ENCODE measurements around the gene GRM2. TPM values are rescaled to one million over a fixed set of nuclear protein-coding genes. Genes with fewer than 3 reads are reported as not detected.

The GRM2 gene
- total RNA-seq (2021): 1.5 and 1.9 TPM in 2 replicates
- long read RNA-seq, partial matches to known transcripts: 2 of 5 reads
- long read RNA-seq, other reads (novel, unspliced or antisense): 2 of 5 reads

GRCh38 chr3:51706788-51707731 is at the start of gene GRM2:
Gene GRM2, plus strand, starts transcription at chr3:51707068. Its CDS starts 1,916 bp downstream, at chr3:51708984.
- H3K23ac ChIP-seq (ENCODE audit: insufficient read length, low read depth, low read length): no peak within 1 kb of the TSS
- no CpG with 5 or more reads among the region's 69 CpGs for WGBS (ENCODE audit: extremely low coverage, insufficient read length, low lambda C conversion rate)
- H3K18ac ChIP-seq (ENCODE audit: insufficient read length, low read depth, low read length): no peak within 1 kb of the TSS
- H3K79me2 ChIP-seq (ENCODE audit: insufficient read depth, low read length): no peaks in the 10 kb centered on the region
- no peaks in the 10 kb centered on the region; the same call in 1 of the 2 replicates for H3K4me1 ChIP-seq (ENCODE audit: insufficient read depth, low read length)
- H2BK120ac ChIP-seq (ENCODE audit: low read depth, low read length, poor library complexity, severe bottlenecking): no peak within 1 kb of the TSS
- H2AFZ ChIP-seq (ENCODE audit: low read length): no peak within 1 kb of the TSS
- no peak within 1 kb of the TSS for H3T11ph ChIP-seq (ENCODE audit: low read length)
- H4K91ac ChIP-seq (ENCODE audit: insufficient read length, low read depth, low read length): no peak within 1 kb of the TSS
- peaks cover 35% of the 10 kb centered on the region for H3K27me3 Mint-ChIP-seq (ENCODE audit: low read depth)
- H3K27ac ChIP-seq (ENCODE audit: insufficient read length, low read depth, low read length): no peak within 1 kb of the TSS
- H4K20me1 ChIP-seq (ENCODE audit: control insufficient read depth, insufficient read depth, insufficient read length): no peaks in the 10 kb centered on the region
- no peaks in the 10 kb centered on the region; a peak in 1 of 5 replicates for H3K9me3 Mint-ChIP-seq
- peak within 1 kb of the TSS; percentile 69 to 90 for H3K4me3 Mint-ChIP-seq
- H2BK20ac ChIP-seq (ENCODE audit: low read depth, low read length, poor library complexity, severe bottlenecking): no peak within 1 kb of the TSS
- no peak within 1 kb of the TSS for H2AK5ac ChIP-seq (ENCODE audit: insufficient read length, low read length)
- peak within 1 kb of the TSS; percentile 8 for H3K9ac ChIP-seq (ENCODE audit: extremely low read depth, insufficient read length, low read length)
- no peak within 1 kb of the TSS; the same call in 1 of the 2 replicates for H3K14ac ChIP-seq (ENCODE audit: insufficient read depth, low read length)
- no peak within 1 kb of the TSS for H3K56ac ChIP-seq (ENCODE audit: insufficient read length, low read depth, low read length)
- H3K9me3 ChIP-seq (ENCODE audit: control insufficient read depth, low read depth, low read length): no peaks in the 10 kb centered on the region
- DNase-seq: peak; percentile 95
- H3K36me3 Mint-ChIP-seq (ENCODE audit: insufficient read depth in 1 of 3, low read depth in 3 of 3): no peaks in the 10 kb centered on the region
- H4K8ac ChIP-seq (replicated peaks; ENCODE audit: insufficient read length, low read depth, low read length): no peak within 1 kb of the TSS
- no peak for TF ChIP-seq CTCF (conservative IDR thresholded peaks at IDR 0.05)
- peaks cover 22 to 46% of the 10 kb centered on the region in 2 experiments for H3K4me1 Mint-ChIP-seq
- H2BK12ac ChIP-seq (ENCODE audit: insufficient read length, low read depth, low read length): no peak within 1 kb of the TSS
- no peak within 1 kb of the TSS for H3K27ac Mint-ChIP-seq
- H4K5ac ChIP-seq (ENCODE audit: insufficient read length, low read depth, low read length): no peak within 1 kb of the TSS
- H3K4ac ChIP-seq (ENCODE audit: low read depth, low read length): no peak within 1 kb of the TSS
- peak within 1 kb of the TSS; percentile 67 for H3K4me2 ChIP-seq (ENCODE audit: insufficient read depth, insufficient read length, low read length)
- peaks cover 17% of the 10 kb centered on the region; the same call in 1 of the 2 replicates for H3K27me3 ChIP-seq (ENCODE audit: insufficient read depth, low read length)
- H3K23me2 ChIP-seq (ENCODE audit: insufficient read length, low read depth, low read length, poor library complexity, severe bottlenecking): peaks cover 7% of the 10 kb centered on the region
- no peak within 1 kb of the TSS for H2BK15ac ChIP-seq (ENCODE audit: low read depth, low read length)
- H2BK5ac ChIP-seq (ENCODE audit: insufficient read length, low read length): no peak within 1 kb of the TSS
- no peaks in the 10 kb centered on the region for H3K79me1 ChIP-seq (ENCODE audit: insufficient read depth, low read depth, low read length, poor library complexity, severe bottlenecking)
